RWPE1 (cell line): Measurements from ENCODE around the gene CTH.

Experiments used
- CTCF ChIA-PET: fragments of 350-600 bp; sonication (Branson Sonifier 250); formaldehyde crosslinking; extraction: SDS; loops from one replicate; lab custom pipeline; 2021; lab: Yijun Ruan, JAX
- POLR2A ChIA-PET: fragments of 400-600 bp; formaldehyde crosslinking; extraction: SDS; loops from one replicate; lab custom pipeline; 2020; ENCODE audit warnings: antibody characterized with exemption; ENCODE audit not compliant: low non-redundant PET; lab: Yijun Ruan, JAX
- DNase-seq: peaks from one replicate; pipeline ENCODE4 v3.0.0; 2012; ENCODE audit warnings: low spot score
- H3K27ac ChIP-seq: fragments of 450-650 bp; 2 replicates; pipeline ENCODE4 v1.5.1; 2017
- TF ChIP-seq, protein P1 (sequence below): fragments of 450-650 bp; conservative IDR thresholded peaks from 2 replicates; pipeline ENCODE4 v1.5.1; 2017; ENCODE audit warnings: low read depth, mild to moderate bottlenecking

The CTH gene

DNA sequence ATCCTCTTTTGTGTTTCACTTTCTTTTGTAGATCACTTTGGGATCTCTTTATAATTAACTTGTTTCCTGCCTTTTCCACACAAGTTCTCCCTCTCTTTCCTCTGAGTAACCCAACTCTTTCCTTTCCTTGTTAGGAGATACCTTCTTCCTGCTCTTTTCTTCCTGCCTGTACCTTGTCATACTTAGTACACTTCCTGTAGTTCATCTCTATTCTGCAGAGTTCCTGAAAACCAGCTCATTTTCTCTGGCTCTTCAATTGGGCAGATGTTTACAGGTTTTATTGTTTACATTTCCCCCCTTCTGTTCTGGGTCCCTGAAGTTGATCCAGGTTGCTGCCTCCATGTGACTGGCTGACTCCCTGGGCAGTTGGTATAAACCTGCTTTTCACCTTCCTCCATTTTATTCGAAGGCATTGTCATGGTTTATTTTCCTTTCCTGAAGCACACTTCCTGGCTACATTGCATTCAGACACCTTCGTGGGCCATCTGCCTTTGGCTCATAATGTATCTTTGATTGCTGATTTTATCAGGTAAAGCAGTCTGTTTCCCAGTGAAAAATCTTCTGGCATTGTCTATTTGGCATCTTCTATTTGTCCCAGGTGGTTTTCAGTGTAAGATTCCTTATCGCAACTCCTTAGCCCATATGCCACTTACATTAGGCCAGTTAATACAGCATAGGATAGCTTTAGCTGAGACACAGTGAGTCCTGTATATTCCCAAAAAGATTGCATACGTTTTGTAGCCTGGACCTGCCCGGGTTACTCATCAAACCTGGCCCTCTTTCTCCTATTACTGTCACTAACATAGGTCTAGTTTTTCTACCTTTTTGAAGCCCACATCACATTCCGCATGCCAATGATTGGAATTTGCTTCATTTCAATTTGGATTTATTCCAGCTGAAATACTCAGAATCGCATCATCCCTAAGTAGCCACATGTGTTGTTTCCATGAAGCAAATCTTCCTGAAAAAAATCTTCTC is 15.4 kb downstream of the CTH start:
- TF ChIP-seq, protein P1, sequence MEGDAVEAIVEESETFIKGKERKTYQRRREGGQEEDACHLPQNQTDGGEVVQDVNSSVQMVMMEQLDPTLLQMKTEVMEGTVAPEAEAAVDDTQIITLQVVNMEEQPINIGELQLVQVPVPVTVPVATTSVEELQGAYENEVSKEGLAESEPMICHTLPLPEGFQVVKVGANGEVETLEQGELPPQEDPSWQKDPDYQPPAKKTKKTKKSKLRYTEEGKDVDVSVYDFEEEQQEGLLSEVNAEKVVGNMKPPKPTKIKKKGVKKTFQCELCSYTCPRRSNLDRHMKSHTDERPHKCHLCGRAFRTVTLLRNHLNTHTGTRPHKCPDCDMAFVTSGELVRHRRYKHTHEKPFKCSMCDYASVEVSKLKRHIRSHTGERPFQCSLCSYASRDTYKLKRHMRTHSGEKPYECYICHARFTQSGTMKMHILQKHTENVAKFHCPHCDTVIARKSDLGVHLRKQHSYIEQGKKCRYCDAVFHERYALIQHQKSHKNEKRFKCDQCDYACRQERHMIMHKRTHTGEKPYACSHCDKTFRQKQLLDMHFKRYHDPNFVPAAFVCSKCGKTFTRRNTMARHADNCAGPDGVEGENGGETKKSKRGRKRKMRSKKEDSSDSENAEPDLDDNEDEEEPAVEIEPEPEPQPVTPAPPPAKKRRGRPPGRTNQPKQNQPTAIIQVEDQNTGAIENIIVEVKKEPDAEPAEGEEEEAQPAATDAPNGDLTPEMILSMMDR = no peak
- ChIA-PET CTCF (no interaction called here), POLR2A (no interaction called here)
- DNase-seq = no peak
- no peak overlapping the region for H3K27ac ChIP-seq

DNA sequence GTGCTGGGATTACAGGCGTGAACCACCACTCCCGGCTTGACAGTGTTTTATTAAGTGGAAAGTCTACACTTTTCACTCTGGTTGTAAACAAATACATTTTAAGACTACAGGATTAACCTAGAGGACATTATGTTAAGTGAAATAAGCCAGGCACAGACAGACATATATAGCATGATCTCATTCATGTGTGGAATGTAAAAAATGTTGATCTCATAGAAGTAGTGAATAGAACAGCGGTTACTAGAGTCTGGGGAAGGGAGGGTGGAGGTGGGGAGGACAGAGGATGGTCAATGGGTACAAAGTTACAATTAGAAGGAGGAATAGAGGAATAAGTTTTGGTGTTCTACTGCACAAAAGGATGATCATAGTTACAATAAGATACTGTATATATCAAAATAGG is 16.9 kb downstream of the CTH start:
- no peak overlapping the region for H3K27ac ChIP-seq
- DNase-seq = no peak
- ChIA-PET POLR2A (no interaction called here), CTCF (no interaction called here)
- TF ChIP-seq, protein P1 = no peak

DNA sequence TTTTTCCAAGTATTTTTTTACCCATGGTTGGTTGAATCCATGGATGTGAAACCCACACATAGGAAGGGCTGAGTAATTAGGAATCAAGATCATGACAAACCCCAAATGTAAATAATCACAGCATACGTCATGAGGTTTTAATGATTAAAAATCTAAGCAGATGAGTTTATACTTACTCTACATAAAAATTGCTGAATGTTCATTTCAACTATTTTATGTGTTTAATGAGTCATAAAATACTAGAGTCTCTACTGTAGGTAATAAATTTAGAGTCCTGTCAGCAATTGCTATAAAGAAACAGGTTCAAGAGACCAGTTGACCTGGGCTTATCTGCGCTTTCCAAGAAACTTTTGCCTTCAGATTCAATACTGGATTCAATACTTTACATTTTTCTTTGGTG is 18.2 kb downstream of the CTH start:
- no peak overlapping the region for H3K27ac ChIP-seq
- ChIA-PET POLR2A (no interaction called here), CTCF (no interaction called here)
- TF ChIP-seq, protein P1 = no peak
- no peak for DNase-seq

DNA sequence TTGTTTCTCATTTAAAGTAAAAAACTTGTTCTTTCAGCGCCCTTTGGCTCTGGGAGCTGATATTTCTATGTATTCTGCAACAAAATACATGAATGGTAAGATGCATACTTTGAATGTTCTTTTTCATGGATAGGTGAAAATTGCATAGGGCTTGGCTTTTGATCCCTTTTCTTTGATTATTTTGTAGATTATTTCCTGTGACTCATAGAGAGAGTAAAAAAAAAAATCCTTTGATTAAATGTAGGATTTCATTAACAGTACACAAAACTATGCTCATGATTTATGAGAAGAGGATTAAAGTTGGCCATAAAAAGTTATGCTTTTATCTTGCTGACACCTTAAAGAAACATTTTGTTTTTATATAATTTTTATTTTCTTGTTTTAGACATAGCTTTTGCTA is 18.7 kb downstream of the CTH start:
- ChIA-PET CTCF (no interaction called here), POLR2A (no interaction called here)
- DNase-seq = no peak
- H3K27ac ChIP-seq = no peak overlapping the region
- TF ChIP-seq, protein P1 = no peak

DNA sequence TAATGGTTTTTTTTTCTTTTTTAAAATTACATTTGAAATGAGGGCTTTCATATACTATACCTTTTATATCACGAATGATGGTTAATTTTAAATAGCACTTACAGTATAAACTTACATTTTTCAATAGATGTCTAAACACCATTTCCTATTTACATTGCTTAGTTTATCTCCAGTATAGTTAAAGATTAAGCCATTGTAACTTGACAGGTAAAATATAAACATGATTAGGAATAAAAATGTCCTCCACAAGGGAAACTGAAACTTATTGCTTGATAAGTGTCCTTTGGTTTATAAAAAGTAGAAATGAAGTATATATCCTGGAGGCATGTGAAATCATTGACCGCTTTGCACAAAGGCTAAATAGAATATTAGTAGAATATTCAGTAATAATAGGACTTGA is 20.2 kb downstream of the CTH start:
- ChIA-PET POLR2A (no interaction called here), CTCF (no interaction called here)
- TF ChIP-seq, protein P1 = no peak
- no peak overlapping the region for H3K27ac ChIP-seq
- DNase-seq = no peak

DNA sequence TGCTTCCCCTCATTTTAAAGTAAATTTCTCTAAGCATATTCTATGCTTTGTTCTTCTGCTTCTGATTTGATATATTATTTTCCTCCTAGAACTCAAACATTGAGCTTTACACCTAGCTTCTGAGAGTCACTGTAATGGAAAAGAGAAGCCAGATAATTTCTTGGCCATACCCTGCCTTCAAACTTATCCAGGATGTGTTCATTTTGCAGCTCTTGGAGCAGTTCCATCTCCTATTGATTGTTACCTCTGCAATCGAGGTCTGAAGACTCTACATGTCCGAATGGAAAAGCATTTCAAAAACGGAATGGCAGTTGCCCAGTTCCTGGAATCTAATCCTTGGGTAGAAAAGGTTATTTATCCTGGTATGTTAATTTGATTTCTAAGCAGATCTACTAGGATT is 20.8 kb downstream of the CTH start:
- DNase-seq = no peak
- CTCF ChIA-PET = no interaction called here
- TF ChIP-seq, protein P1 = no peak
- POLR2A ChIA-PET = no interaction called here
- H3K27ac ChIP-seq = no peak overlapping the region
